Loucy (cell line): Measurements from ENCODE around the gene PPP3CA.
A peak's percentile ranks its signal among the peaks of the same experiment; 100 is the strongest.

ENCODE experiments used
- H2AFZ ChIP-seq: fragments of 200-600 bp; sonication (generic); 2 replicates; pipeline ENCODE4 v1.6.0; 2016; ENCODE audit warnings: antibody characterized with exemption, mild to moderate bottlenecking, low read length, moderate library complexity
- H3F3A ChIP-seq: fragments of 200-600 bp; 2 replicates; pipeline ENCODE4 v1.6.0; 2016; ENCODE audit warnings: antibody characterized with exemption, low read depth, mild to moderate bottlenecking
- H3K27me3 ChIP-seq: fragments of 200-600 bp; sonication (generic); 2 replicates; pipeline ENCODE4 v1.6.1; 2014; ENCODE audit warnings: low read length, mild to moderate bottlenecking; ENCODE audit not compliant: insufficient read depth, poor library complexity, severe bottlenecking
- H3K36me3 ChIP-seq: fragments of 200-600 bp; sonication (generic); 2 replicates; pipeline ENCODE4 v1.6.1; 2016; ENCODE audit warnings: low read length; ENCODE audit not compliant: insufficient read depth
- H3K4me1 ChIP-seq: fragments of 200-600 bp; sonication (generic); 2 replicates; pipeline ENCODE4 v1.5.1; 2014; ENCODE audit warnings: low read length, mild to moderate bottlenecking; ENCODE audit not compliant: insufficient read depth, poor library complexity, severe bottlenecking
- H3K4me2 ChIP-seq: fragments of 200-600 bp; sonication (generic); 2 replicates; pipeline ENCODE4 v1.6.0; 2014; ENCODE audit warnings: antibody characterized with exemption, low read length, low read depth, mild to moderate bottlenecking; ENCODE audit not compliant: poor library complexity, severe bottlenecking
- H3K4me3 ChIP-seq: fragments of 200-600 bp; sonication (generic); 2 replicates; pipeline ENCODE4 v1.5.1; 2014; ENCODE audit warnings: low read length, mild to moderate bottlenecking, mixed read lengths; ENCODE audit not compliant: poor library complexity, severe bottlenecking
- H3K79me2 ChIP-seq: fragments of 200-600 bp; sonication (generic); 2 replicates; pipeline ENCODE4 v1.6.1; 2014; ENCODE audit warnings: low read length; ENCODE audit not compliant: insufficient read depth
- H3K9ac ChIP-seq: fragments of 200-600 bp; sonication (generic); 2 replicates; pipeline ENCODE4 v1.6.0; 2014; ENCODE audit warnings: mild to moderate bottlenecking, low read depth, low read length, moderate library complexity; ENCODE audit not compliant: poor library complexity, severe bottlenecking
- H3K9me2 ChIP-seq: fragments of 200-600 bp; sonication (generic); replicated peaks from 2 replicates; pipeline ENCODE4 v1.6.1; 2016; ENCODE audit warnings: low read depth, low read length, mixed read lengths
- H3K9me3 ChIP-seq: fragments of 200-600 bp; sonication (generic); 2 replicates; pipeline ENCODE4 v1.6.1; 2014; ENCODE audit warnings: mild to moderate bottlenecking, antibody characterized with exemption, low read length, low read depth; ENCODE audit not compliant: insufficient read depth
- H4K20me1 ChIP-seq: fragments of 200-600 bp; sonication (generic); 2 replicates; pipeline ENCODE4 v1.6.0; 2014; ENCODE audit warnings: antibody characterized with exemption, low read length, mild to moderate bottlenecking; ENCODE audit not compliant: insufficient read depth, poor library complexity, severe bottlenecking
- CTCF ChIP-seq: fragments of 200-600 bp; sonication (generic); conservative IDR thresholded peaks from 2 replicates; pipeline ENCODE4 v1.5.1; 2014; ENCODE audit warnings: mild to moderate bottlenecking, antibody characterized with exemption, low read length
- EZH2phosphoT487 ChIP-seq: fragments of 200-600 bp; IDR thresholded peaks from 2 replicates; pipeline ENCODE4 v1.6.1; 2018; ENCODE audit warnings: antibody characterized with exemption, mild to moderate bottlenecking, moderate library complexity, borderline replicate concordance

Gene PPP3CA

GRCh38 chr4:101037249-101037648, 310.1 kb downstream of the PPP3CA start:
- Histone ChIP-seq H3K36me3 (no peaks in the 10 kb centered on the region), H2AFZ (no peak overlapping the region), H3K9ac (peak overlapping the region; percentile 64), H3K9me2 (no peaks in the 10 kb centered on the region), H3K27me3 (no peaks in the 10 kb centered on the region), H3K9me3 (no peaks in the 10 kb centered on the region), H3K79me2 (no peaks in the 10 kb centered on the region), H4K20me1 (no peaks in the 10 kb centered on the region), H3K4me2 (peak overlapping the region; percentile 82), H3K4me3 (peak overlapping the region; percentile 48), H3F3A (peaks cover 17% of the 10 kb centered on the region), H3K4me1 (peaks cover 55% of the 10 kb centered on the region)
- TF ChIP-seq CTCF (no peak), EZH2phosphoT487 (no peak)

- TF ChIP-seq EZH2phosphoT487 (no peak), CTCF (no peak)
- Histone ChIP-seq H3K4me3 (no peak overlapping the region), H3K79me2 (no peaks in the 10 kb centered on the region), H3K27me3 (no peaks in the 10 kb centered on the region), H3F3A (peaks cover 17% of the 10 kb centered on the region), H3K36me3 (peaks cover 6% of the 10 kb centered on the region; the same call in 1 of the 2 replicates), H2AFZ (no peak overlapping the region), H3K9me3 (no peaks in the 10 kb centered on the region), H3K4me2 (no peak overlapping the region), H4K20me1 (no peaks in the 10 kb centered on the region), H3K9ac (no peak overlapping the region), H3K4me1 (peaks cover 46% of the 10 kb centered on the region), H3K9me2 (no peaks in the 10 kb centered on the region)
Measured at GRCh38 chr4:101035487-101035886, 311.8 kb downstream of the PPP3CA start.

GRCh38 chr4:101033986-101034385, 313.3 kb downstream of the PPP3CA start:
- peak; percentile 57 for TF ChIP-seq CTCF
- TF ChIP-seq EZH2phosphoT487 = no peak

More at GRCh38 chr4:101033986-101034385, 313.3 kb downstream of the PPP3CA start:
- no peaks in the 10 kb centered on the region for H3K27me3 ChIP-seq
- H3K9ac ChIP-seq = no peak overlapping the region
- H3K4me3 ChIP-seq = no peak overlapping the region
- no peaks in the 10 kb centered on the region for H3K79me2 ChIP-seq
- peaks cover 35% of the 10 kb centered on the region for H3K4me1 ChIP-seq
- no peaks in the 10 kb centered on the region for H3K9me3 ChIP-seq
- H4K20me1 ChIP-seq = no peaks in the 10 kb centered on the region
- H2AFZ ChIP-seq = no peak overlapping the region
- no peaks in the 10 kb centered on the region for H3K9me2 ChIP-seq
- H3K4me2 ChIP-seq = no peak overlapping the region
- H3K36me3 ChIP-seq = peaks cover 6% of the 10 kb centered on the region; the same call in 1 of the 2 replicates
- peaks cover 8% of the 10 kb centered on the region for H3F3A ChIP-seq
